ENCODE measurements around the gene EFCAB6.

- TF ChIP-seq CTCF (IDR thresholded peaks at IDR 0.05 in 2 of 3, conservative IDR thresholded peaks at IDR 0.05 in 1 of 3; ENCODE audit: borderline replicate concordance in 1 of 3, insufficient read depth in 1 of 3, low read depth in 2 of 3, low read length in 2 of 3) (no peak), EZH2 (IDR thresholded peaks at IDR 0.05) (no peak), SP1 (IDR thresholded peaks at IDR 0.05; ENCODE audit: low read depth) (no peak), ATF3 (IDR thresholded peaks at IDR 0.05) (no peak), RAD21 (IDR thresholded peaks at IDR 0.05; ENCODE audit: low read depth) (no peak), YY1 (IDR thresholded peaks at IDR 0.05; ENCODE audit: extremely low read depth, insufficient replicate concordance, low read depth, low read length) (no peak), POLR2AphosphoS5 (IDR thresholded peaks at IDR 0.05; ENCODE audit: low read depth, low read length) (no peak), POLR2A (IDR thresholded peaks at IDR 0.05; ENCODE audit: borderline replicate concordance, extremely low read depth, insufficient read depth, insufficient read length) (no peak), ZNF274 (IDR thresholded peaks at IDR 0.05; ENCODE audit: low read depth, low read length) (no peak), SRF (IDR thresholded peaks at IDR 0.05; ENCODE audit: low read depth) (no peak)
Measured at GRCh38 chr22:43711681-43712080, 100.4 kb downstream of the EFCAB6 start.
